Trophoblast cell (in vitro differentiated cells and primary cell): ENCODE results near the gene NFE2L2.

Experiments used
- DNase-seq, 2 donors: peaks; one replicate each; pipeline ENCODE4 v3.0.0-alpha.2; 2016
- H2AFZ ChIP-seq: 2 replicates; pipeline ENCODE4 v1.6.1; 2013; ENCODE audit warnings: low read length, moderate library complexity, mild to moderate bottlenecking; ENCODE audit not compliant: insufficient read depth, poor library complexity
- H2AK5ac ChIP-seq: 2 replicates; pipeline ENCODE4 v1.6.1; 2013; ENCODE audit warnings: mild to moderate bottlenecking, low read length
- H2BK120ac ChIP-seq: 2 replicates; pipeline ENCODE4 v1.6.1; 2013; ENCODE audit warnings: low read length, mild to moderate bottlenecking, moderate library complexity; ENCODE audit not compliant: insufficient read depth, poor library complexity
- H2BK12ac ChIP-seq: 2 replicates; pipeline ENCODE4 v1.6.1; 2013; ENCODE audit warnings: mild to moderate bottlenecking, low read length, moderate library complexity
- H2BK5ac ChIP-seq: 2 replicates; pipeline ENCODE4 v1.6.1; 2013; ENCODE audit warnings: low read length, low read depth, moderate library complexity, mild to moderate bottlenecking; ENCODE audit not compliant: poor library complexity
- H3K14ac ChIP-seq: 2 replicates; pipeline ENCODE4 v1.6.1; 2013; ENCODE audit warnings: mild to moderate bottlenecking, low read length
- H3K18ac ChIP-seq: 2 replicates; pipeline ENCODE4 v1.6.1; 2013; ENCODE audit warnings: mild to moderate bottlenecking, low read length
- H3K23ac ChIP-seq: 2 replicates; pipeline ENCODE4 v1.6.1; 2013; ENCODE audit warnings: low read length
- H3K27ac ChIP-seq: 2 replicates; pipeline ENCODE4 v1.5.1; 2013; ENCODE audit warnings: low read depth, mild to moderate bottlenecking, inconsistent platforms, low read length, moderate library complexity
- H3K27me3 ChIP-seq: 2 replicates; pipeline ENCODE4 v1.6.1; 2013; ENCODE audit warnings: inconsistent platforms, mild to moderate bottlenecking, low read length, moderate library complexity; ENCODE audit not compliant: insufficient read depth
- H3K36me3 ChIP-seq, 2 experiments: 1 replicate in 1 of 2; 2 replicates in 1 of 2; pipeline ENCODE4 v1.6.1; 2013; ENCODE audit warnings: low read length in 2 of 2, mild to moderate bottlenecking in 2 of 2, moderate library complexity in 1 of 2; ENCODE audit not compliant: insufficient read depth in 2 of 2, control insufficient read depth in 1 of 2
- H3K4ac ChIP-seq: 2 replicates; pipeline ENCODE4 v1.6.1; 2013; ENCODE audit warnings: low read depth, mild to moderate bottlenecking, low read length, moderate library complexity
- H3K4me1 ChIP-seq, 2 experiments: 1 replicate in 1 of 2; 2 replicates in 1 of 2; pipeline ENCODE4 v1.6.1; 2013; ENCODE audit warnings: low read length in 2 of 2, mild to moderate bottlenecking in 2 of 2, moderate library complexity in 1 of 2; ENCODE audit not compliant: insufficient read depth in 2 of 2, control insufficient read depth in 1 of 2
- H3K4me2 ChIP-seq: 2 replicates; pipeline ENCODE4 v1.6.1; 2013; ENCODE audit warnings: inconsistent platforms, mild to moderate bottlenecking, low read length, moderate library complexity
- H3K4me3 ChIP-seq: 2 replicates; pipeline ENCODE4 v1.5.1; 2013; ENCODE audit warnings: mild to moderate bottlenecking, low read depth, low read length, inconsistent platforms
- H3K79me1 ChIP-seq: one replicate; pipeline ENCODE4 v1.6.1; 2013; ENCODE audit warnings: low read length
- H3K79me2 ChIP-seq: 2 replicates; pipeline ENCODE4 v1.6.1; 2013; ENCODE audit warnings: low read length, mild to moderate bottlenecking; ENCODE audit not compliant: control insufficient read depth, insufficient read depth, poor library complexity
- H3K9ac ChIP-seq: 2 replicates; pipeline ENCODE4 v1.6.1; 2013; ENCODE audit warnings: mild to moderate bottlenecking, low read length
- H3K9me3 ChIP-seq: 2 replicates; pipeline ENCODE4 v1.6.1; 2013; ENCODE audit warnings: low read depth, mild to moderate bottlenecking, control low read depth, inconsistent platforms, low read length; ENCODE audit not compliant: insufficient read depth
- H4K12ac ChIP-seq: 2 replicates; pipeline ENCODE4 v1.6.1; 2013; ENCODE audit warnings: low read depth, mild to moderate bottlenecking, low read length, moderate library complexity
- H4K8ac ChIP-seq: 2 replicates; pipeline ENCODE4 v1.6.1; 2013; ENCODE audit warnings: low read depth, mild to moderate bottlenecking, low read length, moderate library complexity
- H4K91ac ChIP-seq: one replicate; pipeline ENCODE4 v1.6.1; 2013; ENCODE audit warnings: low read depth, mild to moderate bottlenecking, low read length, moderate library complexity
- WGBS: extraction: QIAGEN DNeasy Blood & Tissue Kit; methylation state at CpG from one replicate; pipeline ENCODE4 v1.1.7; 2013; ENCODE audit warnings: missing lambda C conversion rate; ENCODE audit not compliant: insufficient read length, insufficient coverage; ENCODE audit errors: extremely low coverage; 5-methylcytosine and 5-hydroxymethylcytosine counted together

The NFE2L2 gene

GRCh38 chr2:177263451-177264208 is 897 bp downstream of the NFE2L2 start:
- H3K14ac ChIP-seq, result peak overlapping the region; percentile 99
- H3K79me1 ChIP-seq, result peaks cover 17% of the 10 kb centered on the region
- H4K91ac ChIP-seq, result peak overlapping the region; percentile 97
- no peaks in the 10 kb centered on the region for H3K4me1 ChIP-seq
- no peaks in the 10 kb centered on the region for H3K27me3 ChIP-seq
- no peak overlapping the region for H3K23ac ChIP-seq
- peak overlapping the region; percentile 100 for H3K18ac ChIP-seq
- DNase-seq, result peak; percentile 99 to 100
- peak overlapping the region; percentile 74 for H3K4me2 ChIP-seq
- H2BK5ac ChIP-seq, result peak overlapping the region; percentile 98
- peak overlapping the region; percentile 99 for H3K4ac ChIP-seq
- peak overlapping the region; percentile 97 for H3K27ac ChIP-seq
- no peaks in the 10 kb centered on the region for H3K9me3 ChIP-seq
- peak overlapping the region; percentile 98 for H2AK5ac ChIP-seq
- no CpG with 5 or more reads among the region's 81 CpGs for WGBS
- H3K9ac ChIP-seq, result peak overlapping the region; percentile 97
- peak overlapping the region; percentile 99 for H2BK120ac ChIP-seq
- H3K36me3 ChIP-seq, result no peaks in the 10 kb centered on the region
- peak overlapping the region; percentile 2 for H2BK12ac ChIP-seq
- H3K79me2 ChIP-seq, result peaks cover 12% of the 10 kb centered on the region
- peak overlapping the region; percentile 99 for H4K12ac ChIP-seq
- peak overlapping the region; percentile 95 for H2AFZ ChIP-seq
- peak overlapping the region; percentile 98 for H3K4me3 ChIP-seq
- peak overlapping the region; percentile 96 for H4K8ac ChIP-seq

GRCh38 chr2:177262958-177263450 is 1.5 kb downstream of the NFE2L2 start:
- Histone ChIP-seq H3K4me1 (no peaks in the 10 kb centered on the region), H3K4me3 (peak overlapping the region; percentile 98), H3K4me2 (peak overlapping the region; percentile 74), H2AK5ac (no peak overlapping the region), H3K79me1 (peaks cover 17% of the 10 kb centered on the region), H3K18ac (no peak overlapping the region), H3K27ac (peak overlapping the region; percentile 97), H3K23ac (no peak overlapping the region), H4K12ac (no peak overlapping the region), H4K91ac (no peak overlapping the region), H2BK5ac (no peak overlapping the region), H3K27me3 (no peaks in the 10 kb centered on the region), H3K36me3 (no peaks in the 10 kb centered on the region), H2AFZ (no peak overlapping the region), H4K8ac (no peak overlapping the region), H2BK120ac (no peak overlapping the region), H3K9ac (peak overlapping the region; percentile 74), H3K9me3 (no peaks in the 10 kb centered on the region), H3K4ac (no peak overlapping the region), H3K79me2 (peaks cover 12% of the 10 kb centered on the region), H3K14ac (no peak overlapping the region), H2BK12ac (no peak overlapping the region)
- no peak for DNase-seq
- 100% methylated on average over 1 of the region's 6 CpGs for WGBS

DNA sequence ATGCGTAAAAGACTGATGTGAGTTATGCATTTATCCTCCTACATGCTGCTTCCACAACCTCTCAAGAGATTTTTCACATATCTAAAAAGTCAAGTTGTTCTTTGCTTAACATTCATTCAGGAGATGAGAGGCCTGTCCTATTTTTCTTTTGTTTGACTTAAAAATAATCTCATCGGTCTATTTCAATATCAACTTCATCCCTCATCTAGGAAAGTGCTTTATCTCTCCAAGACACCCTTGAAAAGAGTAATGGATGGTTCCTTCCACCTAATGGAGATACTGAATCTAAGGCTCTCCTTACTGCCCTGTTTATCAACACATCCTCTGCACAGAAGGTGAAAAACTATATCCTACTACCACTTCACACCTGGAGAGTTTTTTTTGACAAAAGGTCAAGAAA is 2.4 kb downstream of the NFE2L2 start:
- H4K12ac ChIP-seq, result no peak overlapping the region
- H3K27me3 ChIP-seq, result no peaks in the 10 kb centered on the region

GRCh38 chr2:177261116-177262060 is 3.1 kb downstream of the NFE2L2 start:
- no peak for DNase-seq
- Histone ChIP-seq H4K8ac (no peak overlapping the region), H2BK120ac (no peak overlapping the region), H2BK5ac (no peak overlapping the region), H3K14ac (no peak overlapping the region), H3K27me3 (no peaks in the 10 kb centered on the region), H3K18ac (no peak overlapping the region), H3K4me3 (no peak overlapping the region), H3K9me3 (no peaks in the 10 kb centered on the region), H2AK5ac (no peak overlapping the region), H3K4ac (peak overlapping the region; percentile 96), H3K79me1 (peaks cover 17% of the 10 kb centered on the region), H3K9ac (peak overlapping the region; percentile 33), H3K36me3 (no peaks in the 10 kb centered on the region), H3K79me2 (peaks cover 17% of the 10 kb centered on the region), H4K91ac (no peak overlapping the region), H3K27ac (no peak overlapping the region), H3K23ac (no peak overlapping the region), H2AFZ (no peak overlapping the region), H3K4me2 (peak overlapping the region; percentile 41), H4K12ac (no peak overlapping the region), H3K4me1 (peaks cover 6 to 7% of the 10 kb centered on the region in 2 experiments), H2BK12ac (no peak overlapping the region)
- WGBS, result no CpG with 5 or more reads among the region's 5 CpGs

More for the DNA sequence above, 2.4 kb downstream of the NFE2L2 start:
- no peak overlapping the region for H3K14ac ChIP-seq
- no peak overlapping the region for H3K4me3 ChIP-seq
- peak overlapping the region; percentile 74 for H3K4me2 ChIP-seq
- H3K23ac ChIP-seq, result no peak overlapping the region
- no peak overlapping the region for H3K27ac ChIP-seq
- no peak overlapping the region for H4K8ac ChIP-seq
- DNase-seq, result no peak
- H3K4ac ChIP-seq, result peak overlapping the region; percentile 64
- H3K36me3 ChIP-seq, result no peaks in the 10 kb centered on the region
- peaks cover 3 to 4% of the 10 kb centered on the region in 2 experiments for H3K4me1 ChIP-seq
- H2BK5ac ChIP-seq, result no peak overlapping the region
- no peak overlapping the region for H3K9ac ChIP-seq
- H3K18ac ChIP-seq, result no peak overlapping the region
- no peaks in the 10 kb centered on the region for H3K9me3 ChIP-seq
- H2AFZ ChIP-seq, result no peak overlapping the region
- H2BK12ac ChIP-seq, result no peak overlapping the region
- H2AK5ac ChIP-seq, result no peak overlapping the region
- WGBS, result no CpG with 5 or more reads among the region's 2 CpGs
- no peak overlapping the region for H4K91ac ChIP-seq
- H3K79me1 ChIP-seq, result peaks cover 17% of the 10 kb centered on the region
- peaks cover 15% of the 10 kb centered on the region for H3K79me2 ChIP-seq
- no peak overlapping the region for H2BK120ac ChIP-seq
